Limb (tissue), 2 donors: ENCODE results near the gene MT1M.

ENCODE experiments used
- DNase-seq, 2 donors: peaks; one replicate each; pipeline ENCODE4 v3.0.0-alpha.2; 2016; ENCODE audit errors: extremely low spot score in 2 of 2

The MT1M gene

DNA sequence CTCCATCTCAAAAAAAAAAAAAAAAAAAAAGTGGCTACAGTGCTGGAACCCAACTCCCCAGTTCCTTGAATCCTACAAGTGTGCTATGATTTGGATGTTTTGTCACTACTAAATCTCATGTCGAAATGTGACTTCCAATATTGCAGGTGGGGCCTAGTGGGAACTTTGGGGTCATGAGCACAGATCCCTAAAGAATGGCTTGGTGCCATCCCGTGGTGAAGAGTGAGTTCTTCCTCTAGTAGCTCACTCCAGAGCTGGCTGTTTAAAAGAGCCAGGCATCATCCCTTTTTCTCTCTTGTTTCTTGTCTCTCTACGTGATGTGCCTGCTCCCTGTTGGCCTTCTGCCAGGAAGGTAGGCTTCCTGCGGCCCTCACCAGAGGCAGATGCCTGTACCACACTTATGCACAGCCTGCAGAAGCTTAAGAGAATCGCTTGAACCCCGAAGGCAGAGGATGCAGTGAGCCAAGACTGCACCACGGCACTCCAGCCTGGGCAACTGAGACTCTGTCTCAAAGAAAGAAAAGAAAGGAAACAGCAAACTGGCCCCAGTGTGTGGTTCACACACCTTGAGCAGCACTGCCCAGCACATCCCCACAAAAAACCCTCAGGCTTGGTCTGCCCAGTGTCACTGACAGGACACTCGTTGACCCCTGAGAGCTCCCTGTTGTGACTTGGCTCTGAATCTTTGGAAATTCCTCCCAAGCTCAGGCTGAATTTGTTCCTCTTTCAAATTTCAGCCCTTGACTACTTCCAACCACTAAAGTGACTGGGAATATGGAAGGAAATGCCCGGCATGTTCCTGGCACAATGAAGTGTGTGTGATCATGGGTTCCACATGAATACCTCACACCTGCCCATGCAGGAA lies 3.7 kb upstream of the MT1M start:
- no peak for DNase-seq

DNA sequence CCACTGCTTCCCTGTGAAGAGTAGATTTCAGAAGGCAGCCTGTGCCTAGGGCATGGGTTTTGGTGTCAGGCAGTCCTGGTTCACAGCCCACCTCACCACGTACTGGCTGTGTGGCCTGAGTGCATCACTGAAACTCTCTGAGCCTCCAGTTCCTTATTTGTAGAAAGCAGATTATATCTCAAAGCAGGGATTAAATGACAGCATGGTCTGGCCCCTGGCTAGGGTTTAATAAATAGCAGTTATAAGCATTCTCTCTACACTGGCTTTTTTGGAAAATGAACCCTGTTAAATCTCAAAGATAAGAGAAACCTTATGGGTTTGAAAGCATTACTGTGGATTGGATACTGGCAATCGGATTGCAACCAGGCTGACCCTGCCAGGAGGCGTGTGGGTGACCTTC lies 2.9 kb upstream of the MT1M start:
- no peak for DNase-seq

DNA sequence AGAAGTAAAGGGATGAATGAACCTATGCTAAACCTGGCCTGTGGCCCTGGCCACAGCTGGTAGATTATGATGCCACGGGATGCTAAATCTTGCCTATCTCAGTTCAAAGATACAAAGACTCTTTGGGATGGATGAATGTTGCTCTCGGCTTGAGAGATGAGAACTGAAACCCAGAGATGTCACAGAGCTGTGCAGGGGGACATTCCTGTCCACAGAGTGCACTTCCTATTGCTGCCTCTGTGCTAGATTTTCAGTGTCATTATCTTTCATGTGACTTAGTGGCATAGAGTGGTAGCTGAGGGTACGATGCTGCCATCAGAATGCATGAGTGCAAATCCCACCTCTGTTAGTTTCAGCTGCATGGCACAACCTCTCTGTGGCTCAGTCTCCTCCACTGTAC lies 2.3 kb upstream of the MT1M start:
- no peak for DNase-seq

DNA sequence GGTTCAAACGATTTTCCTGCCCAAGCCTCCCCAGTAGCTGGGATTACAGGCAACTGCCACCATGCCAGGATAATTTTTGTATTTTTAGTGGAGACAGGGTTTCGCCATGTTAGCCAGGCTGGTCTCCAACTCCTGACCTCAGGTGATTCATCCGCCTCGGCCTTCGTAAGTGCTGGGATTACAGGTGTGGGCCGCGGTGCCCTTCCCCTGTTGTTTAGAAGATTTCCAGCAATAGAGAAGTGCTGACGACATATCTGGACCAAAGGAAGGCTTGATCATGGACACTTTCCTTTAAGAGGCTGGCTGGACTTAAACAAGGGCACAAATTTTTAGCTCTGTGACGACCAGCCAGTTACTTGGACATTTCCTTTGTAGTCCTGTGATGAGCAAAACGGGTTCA lies 1.3 kb upstream of the MT1M start:
- no peak for DNase-seq

DNA sequence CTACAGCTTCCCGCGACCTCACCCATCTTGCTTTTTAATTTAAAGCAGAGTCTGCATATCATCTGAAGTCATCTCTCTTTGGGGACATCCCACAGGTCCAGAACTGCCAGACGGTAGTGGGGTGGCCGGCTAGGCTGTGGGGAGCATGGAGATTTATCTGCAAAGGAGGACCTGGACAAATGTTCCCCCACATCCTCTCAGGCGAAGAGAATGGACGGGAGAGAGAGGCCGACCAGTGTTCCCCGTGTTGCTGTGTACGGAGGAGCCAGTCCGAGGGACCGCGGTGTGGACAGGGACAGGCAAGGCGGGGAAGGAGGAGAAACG lies 665 bp upstream of the MT1M start:
- DNase-seq = no peak

GRCh38 chr16:56632848-56633365 lies 448 bp downstream of the MT1M start:
- no peak for DNase-seq

- DNase-seq = no peak
Measured at GRCh38 chr16:56633535-56633934, 1.1 kb downstream of the MT1M start.

- no peak for DNase-seq
Measured at GRCh38 chr16:56634715-56635440, 2.4 kb downstream of the MT1M start.

DNA sequence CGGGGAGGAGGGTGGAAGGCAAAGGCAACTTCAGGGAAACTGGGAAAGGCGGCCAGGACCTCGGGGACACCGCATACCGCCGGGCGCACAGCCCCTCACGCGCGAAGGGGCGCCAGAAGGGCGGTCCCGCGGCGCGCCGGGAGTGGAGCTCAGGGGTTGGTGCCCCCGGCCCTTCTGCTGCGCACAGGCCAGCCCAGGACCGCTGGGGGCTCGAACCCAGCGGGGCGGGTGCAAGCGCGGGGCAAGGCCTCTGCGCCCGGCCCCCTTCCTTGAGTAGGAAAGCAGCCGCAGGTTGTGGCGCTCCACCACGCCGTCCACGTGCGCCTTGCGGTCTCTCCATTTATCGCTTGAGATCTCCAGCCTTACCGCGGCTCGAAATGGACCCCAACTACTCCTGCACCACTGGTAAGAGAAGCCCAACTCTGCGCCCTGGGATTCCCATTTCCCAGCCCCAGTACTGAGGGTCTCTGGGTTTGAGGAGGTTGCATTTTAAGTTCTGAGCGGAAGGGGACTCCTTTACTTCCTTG lies 3.0 kb downstream of the MT1M start:
- DNase-seq = no peak

GRCh38 chr16:56636616-56637413 lies 4.4 kb downstream of the MT1M start:
- no peak for DNase-seq

DNA sequence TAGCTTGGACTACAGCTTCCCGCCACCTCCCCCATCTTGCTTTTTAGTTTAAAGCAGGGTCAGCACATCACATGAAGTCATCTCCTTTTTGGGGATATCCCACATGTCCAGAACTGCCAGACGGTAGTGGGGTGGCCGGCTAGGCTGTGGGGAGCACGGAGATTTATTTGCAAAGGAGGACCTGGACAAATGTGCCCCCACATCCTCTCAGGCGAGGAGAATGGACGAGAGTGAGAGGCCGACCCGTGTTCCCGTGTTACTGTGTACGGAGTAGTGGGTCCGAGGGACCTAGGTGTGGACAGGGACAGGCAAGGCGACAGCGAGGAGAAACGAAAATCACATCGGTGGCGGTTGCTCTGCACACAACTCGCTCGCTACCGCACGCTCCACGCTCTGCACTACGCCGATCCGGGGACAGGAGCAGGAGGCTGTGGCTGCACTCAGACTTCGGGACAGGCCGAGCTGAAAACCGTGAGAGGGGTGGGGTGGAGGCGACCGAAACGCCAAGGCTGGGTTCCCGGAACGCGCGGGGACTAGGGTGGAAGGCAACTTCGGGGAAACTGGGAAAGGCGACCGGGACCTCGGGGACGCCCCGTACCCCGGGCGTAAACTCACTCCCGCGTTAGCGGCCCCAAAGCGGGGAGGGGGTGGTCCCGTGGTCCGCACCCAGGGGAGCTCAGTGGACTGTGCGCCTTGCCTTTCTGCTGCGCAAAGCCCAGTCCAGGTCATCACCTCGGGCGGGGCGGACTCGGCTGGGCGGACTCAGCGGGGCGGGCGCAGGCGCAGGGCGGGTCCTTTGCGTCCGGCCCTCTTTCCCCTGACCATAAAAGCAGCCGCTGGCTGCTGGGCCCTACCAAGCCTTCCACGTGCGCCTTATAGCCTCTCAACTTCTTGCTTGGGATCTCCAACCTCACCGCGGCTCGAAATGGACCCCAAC lies 5.6 kb downstream of the MT1M start, which contains the start of gene MT1A:
Gene MT1A, plus strand, starts transcription at position 853 of the 937 bp plus-strand sequence. Its CDS starts 73 bp downstream, at position 926.
- DNase-seq = peak in 1 of 2 donors; percentile 49

DNA sequence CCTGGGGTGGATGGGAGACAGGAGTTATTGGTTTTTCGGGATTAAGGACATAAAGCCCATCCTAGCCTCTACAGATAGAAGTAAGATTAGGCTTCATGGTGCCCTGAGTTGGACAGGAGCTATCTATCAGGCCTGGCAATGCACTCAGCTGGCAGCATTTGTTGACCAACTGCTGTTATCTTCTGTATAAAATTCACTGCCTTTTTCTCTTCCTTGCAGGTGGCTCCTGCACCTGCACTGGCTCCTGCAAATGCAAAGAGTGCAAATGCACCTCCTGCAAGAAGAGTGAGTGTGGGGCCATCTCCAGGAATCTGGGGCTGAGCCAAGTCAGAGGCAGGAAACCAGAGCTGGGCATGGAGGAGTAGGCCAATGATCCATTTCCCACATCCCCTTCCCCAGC lies 6.6 kb downstream of the MT1M start:
- no peak for DNase-seq

DNA sequence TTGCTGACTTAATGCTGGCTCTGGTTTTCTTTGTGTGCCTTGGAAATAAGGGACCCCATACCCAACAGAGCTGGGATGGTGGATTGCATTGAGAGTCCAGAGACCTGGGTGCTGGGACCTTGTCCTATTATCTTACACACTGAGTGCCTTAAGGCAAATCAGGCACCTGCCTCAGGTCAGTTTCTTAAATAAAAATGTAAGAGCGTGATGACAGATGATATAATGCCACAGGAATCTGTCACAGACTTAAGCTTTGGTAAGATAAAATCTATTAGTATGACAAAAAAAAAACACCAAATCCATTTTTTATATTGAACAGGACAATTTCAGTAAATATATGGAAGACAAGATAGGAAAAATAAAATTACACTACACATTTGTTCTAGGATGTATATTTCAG lies 7.6 kb downstream of the MT1M start:
- DNase-seq = no peak

DNA sequence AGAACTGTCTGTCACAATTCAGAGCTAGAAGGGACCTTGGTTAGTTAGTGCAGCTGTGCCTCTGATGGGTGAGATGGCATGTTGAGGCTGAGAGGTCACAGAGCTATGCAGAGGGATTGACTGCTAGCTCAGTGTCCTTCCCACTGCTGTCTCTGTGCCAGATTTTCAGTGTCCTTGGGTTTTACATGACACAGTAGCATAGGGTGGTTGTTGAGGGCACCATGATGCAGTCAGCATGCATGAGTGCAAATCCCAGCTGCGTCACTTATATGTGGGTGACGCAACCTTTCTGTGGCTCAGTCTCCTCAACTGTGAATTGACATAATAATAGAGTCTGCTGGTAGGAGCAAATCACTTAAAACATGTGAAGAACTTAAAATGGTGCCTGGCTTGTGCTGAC lies 8.7 kb downstream of the MT1M start:
- DNase-seq = no peak

DNA sequence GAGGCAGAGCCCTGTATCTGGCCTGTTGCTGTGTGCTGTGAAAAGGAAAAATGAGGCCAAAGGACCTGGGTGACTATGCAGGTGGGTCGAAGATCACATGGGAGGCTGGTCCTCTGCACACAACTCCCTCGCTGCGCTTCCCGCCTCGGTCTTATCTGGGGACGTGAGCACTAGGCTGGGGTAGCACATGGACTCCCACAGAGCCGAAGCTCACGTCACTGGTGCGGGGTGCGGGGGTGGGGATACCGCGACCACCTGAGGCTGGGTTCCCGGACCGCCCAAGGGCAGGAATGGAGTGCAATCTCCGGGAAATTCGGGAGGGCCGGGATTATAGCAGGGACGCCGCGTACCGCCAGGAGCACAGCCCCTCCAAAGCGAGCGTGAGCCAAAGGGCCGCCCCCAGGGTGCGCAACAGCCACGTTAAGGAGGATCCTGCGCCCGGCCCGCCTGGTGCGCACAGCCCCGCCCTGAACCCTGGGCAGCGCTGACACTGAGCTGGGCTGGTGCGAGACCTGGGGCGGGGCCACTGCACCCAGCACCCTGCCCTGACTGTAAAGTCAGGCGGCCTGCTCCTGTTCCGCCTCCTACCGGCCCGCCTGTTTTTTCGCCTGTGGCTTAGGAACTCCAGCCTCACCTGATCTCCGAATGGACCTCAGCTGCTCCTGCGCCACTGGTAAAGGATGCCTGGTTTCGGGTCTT lies 10.8 kb downstream of the MT1M start:
- DNase-seq = no peak

DNA sequence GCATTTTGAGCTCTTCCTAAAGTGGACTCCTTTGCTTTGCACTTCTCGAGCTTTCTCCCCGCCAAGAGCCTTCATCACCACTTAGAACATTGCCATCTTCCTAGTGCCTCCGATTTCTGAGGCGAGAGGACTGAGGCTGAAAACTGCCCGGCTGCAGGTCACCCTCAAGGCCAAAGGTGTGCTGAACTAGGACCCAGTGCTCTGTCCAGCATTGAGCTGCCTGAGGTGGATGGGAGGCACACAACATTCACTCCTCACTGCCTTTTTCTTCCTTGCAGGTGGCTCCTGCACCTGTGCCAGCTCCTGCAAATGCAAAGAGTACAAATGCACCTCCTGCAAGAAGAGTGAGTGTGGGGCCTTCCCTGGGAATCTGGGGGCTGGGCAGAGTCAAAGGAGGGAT lies 11.4 kb downstream of the MT1M start:
- DNase-seq = no peak

DNA sequence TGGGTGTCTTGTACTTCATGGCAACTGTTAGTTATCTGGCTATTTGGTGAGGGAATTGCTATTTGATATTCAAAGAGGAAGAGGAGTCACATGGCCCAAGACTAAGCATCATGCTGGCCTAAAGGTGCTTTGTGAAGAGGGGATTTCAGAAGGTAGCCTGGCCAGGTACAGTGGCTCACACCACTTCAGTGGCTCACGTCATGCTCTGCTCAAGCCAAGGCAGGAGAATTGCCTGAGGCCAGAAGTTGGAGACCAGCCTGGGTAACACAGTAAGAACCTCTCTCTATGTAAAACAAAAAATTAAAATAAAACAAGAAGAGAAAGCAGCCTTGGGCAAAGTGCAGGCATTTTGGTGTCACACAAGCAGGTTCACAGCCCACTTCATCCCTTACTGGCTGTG lies 12.9 kb downstream of the MT1M start:
- DNase-seq = no peak

GRCh38 chr16:56645838-56646237 lies 13.4 kb downstream of the MT1M start:
- no peak for DNase-seq

- DNase-seq = no peak
Measured at GRCh38 chr16:56647641-56648431, 15.4 kb downstream of the MT1M start.
